T follicular helper cell (primary cell): ENCODE data around the gene TEX26.

Experiments used
- DNase-seq: peaks from one replicate; pipeline ENCODE4 v3.0.0-alpha.2; 2020; ENCODE audit warnings: low read depth
- total RNA-seq, 2 experiments: gene quantifications; one replicate each; lab custom pipeline; 2026; lab: John Stamatoyannopoulos, UW

TEX26 gene
- total RNA-seq, result 0 reads per million in 2 experiments

- no peak for DNase-seq
Measured at GRCh38 chr13:30932481-30933353, at the start of gene TEX26. TEX26 (plus strand) TSS chr13:30932656; CDS start chr13:30932716, 60 bp downstream.

GRCh38 chr13:30882996-30883766 lies 49.3 kb upstream of the TEX26 start:
- DNase-seq, result no peak

- DNase-seq, result no peak
Measured at GRCh38 chr13:30884543-30884942, 47.9 kb upstream of the TEX26 start.

GRCh38 chr13:30889196-30889690 lies 43.2 kb upstream of the TEX26 start:
- DNase-seq, result no peak

- DNase-seq, result no peak
Measured at GRCh38 chr13:30892966-30893365, 39.5 kb upstream of the TEX26 start.

GRCh38 chr13:30895773-30896172 lies 36.7 kb upstream of the TEX26 start:
- no peak for DNase-seq

- DNase-seq, result no peak
Measured at GRCh38 chr13:30898070-30898469, 34.4 kb upstream of the TEX26 start.

GRCh38 chr13:30898678-30899241 lies 33.7 kb upstream of the TEX26 start:
- DNase-seq, result no peak

GRCh38 chr13:30900436-30900835 lies 32.0 kb upstream of the TEX26 start:
- DNase-seq, result no peak

- DNase-seq, result no peak
Measured at GRCh38 chr13:30900952-30901749, 31.3 kb upstream of the TEX26 start.

GRCh38 chr13:30904043-30904442 lies 28.4 kb upstream of the TEX26 start:
- DNase-seq, result no peak

GRCh38 chr13:30905932-30906383 lies 26.5 kb upstream of the TEX26 start, which contains the start of gene MEDAG:
MEDAG (plus strand) TSS chr13:30906271; CDS start chr13:30906516, 245 bp downstream.
- no peak for DNase-seq

- DNase-seq, result no peak
Measured at GRCh38 chr13:30906411-30907051, 25.9 kb upstream of the TEX26 start.

GRCh38 chr13:30907121-30907861 lies 25.2 kb upstream of the TEX26 start:
- no peak for DNase-seq

GRCh38 chr13:30908416-30908980 lies 24.0 kb upstream of the TEX26 start:
- DNase-seq, result no peak

- no peak for DNase-seq
Measured at GRCh38 chr13:30910676-30911075, 21.8 kb upstream of the TEX26 start.

- DNase-seq, result no peak
Measured at GRCh38 chr13:30915691-30916541, 16.5 kb upstream of the TEX26 start.

GRCh38 chr13:30916991-30917390 lies 15.5 kb upstream of the TEX26 start:
- DNase-seq, result no peak
